T-cell (primary cell): ENCODE data around the gene CWH43. TPM values are rescaled to one million over a fixed set of nuclear protein-coding genes. Genes with fewer than 3 reads are reported as not detected.
A peak's percentile ranks its signal among the peaks of the same experiment; 100 is the strongest.
"Not testable (repeated sequence)": the region's sequence is repeated elsewhere in the genome, so short reads cannot be mapped to it uniquely, and the experiment has no call there.

Experiments
- ATAC-seq, 4 experiments: fragments of 200-7000 bp in 3 of 4; fragments of 150-1000 bp in 1 of 4; cut with Tn5 transposase; replicated peaks in 1 of 4; 1 replicate in 3 of 4; 2 replicates in 1 of 4; pipeline ENCODE4 v1.10.0; 2021; ENCODE audit warnings: moderate library complexity in 3 of 4, mild to moderate bottlenecking in 2 of 4, moderate number of reproducible peaks in 1 of 4
- CTCF ChIA-PET, 2 donors: fragments of 300-600 bp; sonication (Branson Sonifier 250); formaldehyde crosslinking; loops; one replicate each; lab custom pipeline; 2022; ENCODE audit warnings: antibody characterized with exemption in 2 of 2; lab: Charles Lee
- POLR2A ChIA-PET, 2 donors: fragments of 300-600 bp; sonication (Branson Sonifier 250); formaldehyde crosslinking; loops; one replicate each; lab custom pipeline; 2022; ENCODE audit warnings: antibody characterized with exemption in 2 of 2; lab: Charles Lee
- DNase-seq, 35 experiments: peaks; one replicate each; pipeline versions ENCODE4 v3.0.0 to v3.0.0-alpha.2; 2013 to 2023
- H3K27ac ChIP-seq: one replicate; pipeline ENCODE4 v1.5.1; 2013; ENCODE audit warnings: low read length
- H3K27me3 ChIP-seq, 2 experiments: replicated peaks in 1 of 2; 1 replicate in 1 of 2; 2 replicates in 1 of 2; pipeline versions ENCODE4 v1.6.1 to v1.7.0; 2013; ENCODE audit warnings: low read length in 1 of 2, mixed read lengths in 1 of 2; ENCODE audit not compliant: control insufficient read depth in 2 of 2, insufficient read depth in 2 of 2; ENCODE audit errors: extremely low read depth in 1 of 2
- H3K36me3 ChIP-seq, 2 donors: 1 replicate in 1 of 2; 2 replicates in 1 of 2; pipeline versions ENCODE4 v1.6.1 to v1.7.0; 2013; ENCODE audit warnings: low read length in 1 of 2; ENCODE audit not compliant: control insufficient read depth in 2 of 2, insufficient read depth in 1 of 2; ENCODE audit errors: extremely low read depth in 1 of 2
- H3K4me1 ChIP-seq, 2 experiments: 1 replicate in 1 of 2; 2 replicates in 1 of 2; pipeline versions ENCODE4 v1.6.1 to v1.7.0; 2013; ENCODE audit warnings: low read length in 2 of 2, mixed read lengths in 1 of 2; ENCODE audit not compliant: insufficient read depth in 2 of 2, control insufficient read depth in 1 of 2; ENCODE audit errors: extremely low read depth in 1 of 2
- H3K4me3 ChIP-seq, 2 donors: 1 replicate in 1 of 2; 2 replicates in 1 of 2; pipeline versions ENCODE4 v1.5.1 to v1.7.0; 2013; ENCODE audit warnings: mild to moderate bottlenecking in 2 of 2, low read length in 1 of 2, moderate library complexity in 1 of 2; ENCODE audit not compliant: control insufficient read depth in 1 of 2; ENCODE audit errors: extremely low read depth in 1 of 2
- H3K9me3 ChIP-seq: 2 replicates; pipeline ENCODE4 v1.7.0; 2013
- H3K27ac Mint-ChIP-seq, 2 donors: one replicate each; pipeline ENCODE4 v1.8.0; 2020 to 2021; ENCODE audit warnings: mild to moderate bottlenecking in 2 of 2, mixed read lengths in 2 of 2
- H3K27me3 Mint-ChIP-seq, 2 donors: one replicate each; pipeline ENCODE4 v1.8.0; 2021 to 2022; ENCODE audit warnings: mixed read lengths in 2 of 2
- H3K36me3 Mint-ChIP-seq: one replicate; pipeline ENCODE4 v1.8.0; 2021; ENCODE audit warnings: mixed read lengths
- H3K4me1 Mint-ChIP-seq, 3 donors: one replicate each; pipeline ENCODE4 v1.8.0; 2020 to 2022; ENCODE audit warnings: mixed read lengths in 3 of 3, mild to moderate bottlenecking in 1 of 3
- H3K4me3 Mint-ChIP-seq, 3 donors: one replicate each; pipeline ENCODE4 v1.8.0; 2020 to 2022; ENCODE audit warnings: mild to moderate bottlenecking in 3 of 3, mixed read lengths in 3 of 3, moderate library complexity in 3 of 3
- H3K9me3 Mint-ChIP-seq, 3 donors: one replicate each; pipeline ENCODE4 v1.8.0; 2020 to 2022; ENCODE audit warnings: mixed read lengths in 3 of 3
- WGBS: methylation state at CpG from one replicate; pipeline ENCODE4 v1.1.5; 2013; ENCODE audit warnings: missing lambda C conversion rate; ENCODE audit not compliant: insufficient coverage; 5-methylcytosine and 5-hydroxymethylcytosine counted together
- total RNA-seq, 35 experiments: library from RNA in 6 of 35; stranded (reverse) in 6 of 35; fragments of 120-200 nt in 1 of 35; gene quantifications; one replicate each; pipeline versions ENCODE4 v1.2.1 to v1.2.4 and lab custom pipeline; 2013 to 2026

The CWH43 gene
- total RNA-seq, 5 donors from 2014 or later (not counting 1 experiment from before 2014, with no cell fraction given) = not detected

DNA sequence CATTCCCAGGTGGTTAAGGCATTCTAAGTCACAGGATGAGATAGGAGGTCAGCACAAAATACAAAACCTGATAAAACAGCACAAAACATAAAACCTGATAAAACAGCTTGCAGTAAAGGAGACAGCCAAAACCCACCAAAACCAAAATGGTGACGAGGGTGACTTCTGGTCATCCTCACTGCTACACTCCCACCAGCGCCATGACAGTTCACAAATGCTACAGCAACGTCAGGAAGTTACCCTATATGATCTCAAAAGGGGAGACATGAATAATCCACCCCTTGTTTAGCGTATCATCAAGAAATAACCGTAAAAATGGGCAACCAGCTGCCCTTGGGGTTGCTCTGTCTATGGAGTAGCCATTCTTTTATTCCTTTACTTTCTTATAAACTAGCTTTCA is 28.7 kb upstream of the CWH43 start:
- CTCF ChIA-PET = interaction anchor here (0.6 to 2.0 kb wide), 2 partner anchors 12 to 379 kb away, joined by 3 to 13 read pairs; no protein-coding TSS in a partner anchor
- H3K36me3 ChIP-seq, ATAC-seq, H3K4me1 ChIP-seq, H3K4me3 Mint-ChIP-seq, H3K27me3 ChIP-seq, H3K9me3 Mint-ChIP-seq, H3K27me3 Mint-ChIP-seq, H3K4me3 ChIP-seq, H3K27ac ChIP-seq, H3K9me3 ChIP-seq, H3K36me3 Mint-ChIP-seq, POLR2A ChIA-PET, DNase-seq, H3K27ac Mint-ChIP-seq: not testable (repeated sequence)
- H3K4me1 Mint-ChIP-seq = peaks cover 0 to 15% (median 3%) of the 10 kb centered on the region in 3 donors
- WGBS = 40% methylated on average over 1 of the region's 5 CpGs

DNA sequence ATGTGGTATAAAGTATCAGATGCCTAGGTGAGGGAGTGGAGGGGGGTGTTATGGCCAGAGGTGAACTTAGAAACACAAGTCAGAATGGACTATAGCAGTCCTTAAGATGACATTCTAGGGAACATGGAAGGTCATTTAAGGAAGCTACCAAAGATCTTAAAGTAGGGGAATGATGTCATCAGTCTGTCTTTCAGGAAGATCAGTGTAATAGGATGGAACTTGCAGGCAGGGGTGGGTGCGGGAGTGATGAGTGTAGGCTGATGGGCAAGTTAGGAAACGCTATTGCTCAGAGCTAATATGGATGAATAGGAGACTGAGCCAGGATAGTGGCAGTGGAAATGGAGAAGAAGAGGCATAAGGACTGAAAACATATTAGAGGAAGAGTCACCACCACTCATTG is 27.5 kb upstream of the CWH43 start:
- Histone ChIP-seq H3K4me3 (no peak overlapping the region), H3K36me3 (no peaks in the 10 kb centered on the region), H3K27ac (no peak overlapping the region), H3K4me1 (no peaks in the 10 kb centered on the region), H3K9me3 (no peaks in the 10 kb centered on the region), H3K27me3 (no peaks in the 10 kb centered on the region)
- Mint-ChIP-seq H3K4me3 (no peak overlapping the region), H3K27me3 (peaks cover 0 to 2% of the 10 kb centered on the region in 2 donors), H3K36me3 (no peaks in the 10 kb centered on the region), H3K27ac (no peak overlapping the region), H3K4me1 (peaks cover 0 to 15% (median 3%) of the 10 kb centered on the region in 3 donors), H3K9me3 (no peaks in the 10 kb centered on the region)
- ChIA-PET CTCF (interaction anchor here (0.6 to 2.0 kb wide), 5 partner anchors 21 to 380 kb away, joined by 3 to 13 read pairs (median 4); partner anchors contain the start of gene OCIAD2 (in 1 of the 2)), POLR2A (no interaction called here)
- 94% methylated on average over 2 of the region's 2 CpGs for WGBS
- ATAC-seq = no peak
- no peak for DNase-seq

DNA sequence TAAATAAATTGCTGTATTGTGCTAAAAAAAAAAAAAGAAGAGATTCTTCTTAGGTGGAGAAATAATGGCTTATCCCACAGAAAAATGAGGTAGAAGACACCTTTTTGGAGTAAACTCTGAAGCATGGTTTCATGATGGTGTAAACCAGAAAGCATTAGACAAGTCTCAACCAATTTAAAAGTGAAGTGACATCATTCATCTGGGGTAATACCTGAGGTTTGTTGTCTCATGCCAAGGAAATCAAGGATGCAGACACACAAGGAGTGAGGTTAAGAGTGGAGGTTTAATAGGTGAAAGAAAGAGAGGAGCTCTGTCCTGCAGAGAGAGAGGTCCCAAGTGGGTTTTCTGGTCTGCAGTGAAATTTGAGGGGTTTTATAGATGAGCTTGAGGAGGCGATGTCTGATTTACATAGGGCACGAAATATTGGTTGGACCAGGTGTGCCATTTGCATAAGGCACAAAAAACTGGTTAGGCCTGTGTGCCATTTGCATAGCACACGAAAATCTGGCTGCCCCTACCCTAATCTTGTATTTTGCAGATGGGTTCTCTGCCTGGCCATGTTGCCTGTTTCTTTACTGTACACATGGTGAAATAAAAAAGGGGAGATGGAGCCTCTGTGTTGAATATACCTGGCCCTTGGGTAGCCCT is 25.0 kb upstream of the CWH43 start:
- H3K27me3 Mint-ChIP-seq = peaks cover 0 to 2% of the 10 kb centered on the region in 2 donors
- no peaks in the 10 kb centered on the region for H3K4me1 ChIP-seq
- H3K36me3 Mint-ChIP-seq = no peaks in the 10 kb centered on the region
- ChIA-PET CTCF (interaction anchor here (0.7 to 5.6 kb wide), 7 partner anchors 36 to 691 kb away, joined by 3 to 58 read pairs (median 4); partner anchors contain the start of gene OCIAD2 (in 1 of the 2)), POLR2A (interaction anchor here in 1 of 2 donors (1.6 kb wide), 1 partner anchor 382 kb away, joined by 3 read pairs; no protein-coding TSS in a partner anchor)
- no peak overlapping the region for H3K27ac ChIP-seq
- H3K9me3 ChIP-seq = no peaks in the 10 kb centered on the region
- ATAC-seq (no peak), DNase-seq (no peak)
- WGBS = 65% methylated on average over 3 of the region's 3 CpGs
- no peak overlapping the region for H3K4me3 Mint-ChIP-seq
- H3K4me3 ChIP-seq = no peak overlapping the region
- peaks cover 3 to 15% (median 6%) of the 10 kb centered on the region in 3 donors for H3K4me1 Mint-ChIP-seq
- no peaks in the 10 kb centered on the region for H3K36me3 ChIP-seq
- no peaks in the 10 kb centered on the region for H3K27me3 ChIP-seq
- no peaks in the 10 kb centered on the region for H3K9me3 Mint-ChIP-seq
- no peak overlapping the region for H3K27ac Mint-ChIP-seq

DNA sequence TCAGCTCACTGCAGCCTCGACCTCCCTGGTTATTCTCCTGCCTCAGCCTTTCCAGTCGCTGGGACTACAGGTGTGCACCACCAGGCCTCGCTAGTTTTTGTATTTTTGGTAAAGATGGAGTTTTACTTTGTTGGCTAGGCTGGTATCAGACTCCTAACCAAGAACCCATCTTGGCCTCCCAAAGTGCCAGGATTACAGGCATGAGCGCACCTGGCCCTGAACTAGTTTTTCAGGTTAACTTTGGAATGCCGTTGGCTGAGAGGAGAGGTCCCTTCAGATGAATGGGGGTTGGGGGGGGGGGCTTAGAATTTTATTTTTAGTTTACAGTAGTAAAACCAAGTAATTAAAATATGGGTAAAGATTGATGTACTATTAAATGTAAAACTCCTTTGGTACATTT is 23.4 kb upstream of the CWH43 start:
- Histone ChIP-seq H3K27me3 (no peaks in the 10 kb centered on the region), H3K4me1 (no peaks in the 10 kb centered on the region), H3K9me3 (no peaks in the 10 kb centered on the region), H3K36me3 (no peaks in the 10 kb centered on the region), H3K27ac (no peak overlapping the region), H3K4me3 (no peak overlapping the region)
- ATAC-seq (no peak), DNase-seq (no peak)
- Mint-ChIP-seq H3K27me3 (peaks cover 0 to 2% of the 10 kb centered on the region in 2 donors), H3K9me3 (no peaks in the 10 kb centered on the region), H3K36me3 (no peaks in the 10 kb centered on the region), H3K4me1 (peaks cover 3 to 14% (median 6%) of the 10 kb centered on the region in 3 donors), H3K4me3 (no peak overlapping the region), H3K27ac (no peak overlapping the region)
- no CpG with 5 or more reads among the region's 5 CpGs for WGBS
- ChIA-PET CTCF (interaction anchor here (0.6 to 5.6 kb wide), 13 partner anchors 12 to 592 kb away, joined by 3 to 58 read pairs (median 4); partner anchors contain the start of genes FRYL (in 1 of the 2) and OCIAD2 (in 1 of the 2)), POLR2A (interaction anchor here in 1 of 2 donors (1.6 kb wide), 1 partner anchor 384 kb away, joined by 3 read pairs; no protein-coding TSS in a partner anchor)

DNA sequence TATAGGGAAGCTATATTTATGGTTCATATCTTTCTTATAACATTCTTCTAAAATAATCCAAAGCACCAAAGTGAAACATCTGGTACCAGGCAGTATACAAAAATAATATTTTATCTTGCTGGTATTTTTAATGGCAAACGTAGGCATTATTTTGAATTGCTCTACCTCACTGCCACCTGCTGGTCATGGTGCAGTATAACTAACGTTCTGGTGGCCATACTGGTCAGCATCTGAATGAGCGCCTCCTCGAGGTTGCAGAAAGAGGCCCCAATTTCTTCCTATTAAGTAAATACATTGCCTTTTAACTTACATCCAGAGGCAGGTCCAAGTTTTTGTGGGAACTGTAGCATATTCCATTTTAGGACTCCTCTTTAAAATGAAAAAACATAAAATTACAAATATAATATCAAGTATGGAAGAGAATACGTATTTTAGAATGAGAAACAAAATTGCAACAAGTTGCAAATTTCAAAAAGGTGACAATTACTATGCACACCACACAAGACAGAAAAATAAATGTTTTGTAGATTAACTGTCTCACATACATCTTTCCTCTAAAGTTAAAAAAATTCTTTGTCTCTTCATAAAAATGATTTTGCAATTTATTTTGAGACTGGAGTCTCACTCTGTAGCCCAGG is 22.9 kb upstream of the CWH43 start:
- no CpG with 5 or more reads among the region's 5 CpGs for WGBS
- Mint-ChIP-seq H3K9me3 (no peaks in the 10 kb centered on the region), H3K4me3 (no peak overlapping the region), H3K27me3 (peaks cover 0 to 2% of the 10 kb centered on the region in 2 donors), H3K36me3 (no peaks in the 10 kb centered on the region), H3K4me1 (peaks cover 3 to 9% (median 3%) of the 10 kb centered on the region in 3 donors), H3K27ac (no peak overlapping the region)
- DNase-seq = peak; percentile 44 to 87 (median 68)
- Histone ChIP-seq H3K9me3 (no peaks in the 10 kb centered on the region), H3K4me3 (no peak overlapping the region), H3K27me3 (no peaks in the 10 kb centered on the region), H3K4me1 (no peaks in the 10 kb centered on the region), H3K36me3 (no peaks in the 10 kb centered on the region), H3K27ac (no peak overlapping the region)
- ChIA-PET CTCF (interaction anchor here (0.6 to 5.6 kb wide), 13 partner anchors 13 to 593 kb away, joined by 3 to 58 read pairs (median 4); partner anchors contain the start of genes FRYL (in 1 of the 2) and OCIAD2 (in 1 of the 2)), POLR2A (no interaction called here)
- ATAC-seq = peak; percentile 89 to 97 (median 94)

DNA sequence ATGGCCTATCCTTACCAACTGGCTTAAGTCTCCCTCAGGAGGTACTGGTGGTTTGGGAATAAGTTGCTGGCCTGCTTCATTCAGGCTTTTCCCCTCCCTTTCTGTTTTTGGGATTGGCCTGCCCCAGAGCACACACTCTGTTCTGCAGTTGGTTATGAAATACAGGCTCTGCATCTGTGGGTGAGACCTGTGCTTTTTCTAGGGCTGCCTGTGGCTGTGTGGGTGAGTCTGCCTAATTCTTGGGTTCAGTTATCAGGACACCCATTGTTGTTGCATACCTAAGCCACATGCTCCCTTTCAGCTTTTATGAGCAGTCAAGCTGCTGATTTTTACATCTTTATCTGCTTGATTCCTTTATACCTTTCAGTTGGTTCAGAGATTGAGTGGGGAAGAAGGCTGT is 19.0 kb upstream of the CWH43 start:
- H3K27me3 ChIP-seq = no peaks in the 10 kb centered on the region
- H3K4me1 Mint-ChIP-seq = peaks cover 0 to 3% (median 3%) of the 10 kb centered on the region in 3 donors
- H3K36me3 ChIP-seq = no peaks in the 10 kb centered on the region
- H3K9me3 Mint-ChIP-seq = no peaks in the 10 kb centered on the region
- no peaks in the 10 kb centered on the region for H3K27me3 Mint-ChIP-seq
- ChIA-PET CTCF (no interaction called here), POLR2A (no interaction called here)
- H3K9me3 ChIP-seq = no peaks in the 10 kb centered on the region
- no peak overlapping the region for H3K4me3 Mint-ChIP-seq
- no peaks in the 10 kb centered on the region for H3K36me3 Mint-ChIP-seq
- no peaks in the 10 kb centered on the region for H3K4me1 ChIP-seq
- ATAC-seq = no peak
- H3K4me3 ChIP-seq = no peak overlapping the region
- no peak for DNase-seq
- no peak overlapping the region for H3K27ac Mint-ChIP-seq
- H3K27ac ChIP-seq = no peak overlapping the region
